ENCODE measurements around the gene IQCE.

The IQCE gene

DNA sequence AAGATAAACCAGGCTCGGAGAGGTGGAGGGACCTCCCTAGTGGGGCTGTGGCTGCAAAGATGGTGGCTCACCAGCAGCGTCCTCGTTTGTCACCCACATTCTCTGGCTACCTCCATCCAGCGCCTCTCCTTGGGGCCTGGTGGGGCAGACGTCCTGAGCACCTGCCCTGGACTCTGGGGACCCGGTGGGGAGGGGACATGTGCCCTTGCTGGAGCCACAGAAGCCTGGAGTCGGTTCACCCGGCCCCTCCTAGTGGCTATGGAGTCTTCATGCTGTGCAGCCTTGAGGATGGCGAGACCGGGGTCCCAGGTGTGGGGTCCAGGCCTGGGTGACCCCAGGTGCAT is 87.5 kb downstream of the IQCE start:
- Histone ChIP-seq H3K4me2 (ENCODE audit: low read length) (peak overlapping the region; percentile 58), H3K9me2 (ENCODE audit: low read depth, low read length) (no peaks in the 10 kb centered on the region), H3F3A (ENCODE audit: insufficient read depth, low read length) (no peaks in the 10 kb centered on the region), H3K4me1 (ENCODE audit: insufficient read depth, low read length, severe bottlenecking) (peaks cover 25% of the 10 kb centered on the region), H4K20me1 (ENCODE audit: insufficient read depth, low read length) (no peaks in the 10 kb centered on the region), H3K27me3 (ENCODE audit: insufficient read depth, low read length) (no peaks in the 10 kb centered on the region), H3K79me2 (ENCODE audit: insufficient read depth, low read length) (no peaks in the 10 kb centered on the region), H3K27ac (ENCODE audit: low read depth, low read length, poor library complexity, severe bottlenecking) (no peak overlapping the region), H2AFZ (ENCODE audit: low read length) (no peak overlapping the region), H3K4me3 (ENCODE audit: low read depth, low read length, poor library complexity, severe bottlenecking) (peak overlapping the region; percentile 9), H3K9me3 (ENCODE audit: low read length) (no peaks in the 10 kb centered on the region), H3K9ac (ENCODE audit: low read length) (no peak overlapping the region; the same call in 1 of the 2 replicates), H3K36me3 (ENCODE audit: insufficient read depth, low read length) (no peaks in the 10 kb centered on the region)
- TF ChIP-seq, protein P1, sequence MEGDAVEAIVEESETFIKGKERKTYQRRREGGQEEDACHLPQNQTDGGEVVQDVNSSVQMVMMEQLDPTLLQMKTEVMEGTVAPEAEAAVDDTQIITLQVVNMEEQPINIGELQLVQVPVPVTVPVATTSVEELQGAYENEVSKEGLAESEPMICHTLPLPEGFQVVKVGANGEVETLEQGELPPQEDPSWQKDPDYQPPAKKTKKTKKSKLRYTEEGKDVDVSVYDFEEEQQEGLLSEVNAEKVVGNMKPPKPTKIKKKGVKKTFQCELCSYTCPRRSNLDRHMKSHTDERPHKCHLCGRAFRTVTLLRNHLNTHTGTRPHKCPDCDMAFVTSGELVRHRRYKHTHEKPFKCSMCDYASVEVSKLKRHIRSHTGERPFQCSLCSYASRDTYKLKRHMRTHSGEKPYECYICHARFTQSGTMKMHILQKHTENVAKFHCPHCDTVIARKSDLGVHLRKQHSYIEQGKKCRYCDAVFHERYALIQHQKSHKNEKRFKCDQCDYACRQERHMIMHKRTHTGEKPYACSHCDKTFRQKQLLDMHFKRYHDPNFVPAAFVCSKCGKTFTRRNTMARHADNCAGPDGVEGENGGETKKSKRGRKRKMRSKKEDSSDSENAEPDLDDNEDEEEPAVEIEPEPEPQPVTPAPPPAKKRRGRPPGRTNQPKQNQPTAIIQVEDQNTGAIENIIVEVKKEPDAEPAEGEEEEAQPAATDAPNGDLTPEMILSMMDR (IDR thresholded peaks at IDR 0.05; ENCODE audit: low read length) = no peak
- TF ChIP-seq EZH2 (IDR thresholded peaks at IDR 0.05; ENCODE audit: borderline replicate concordance, low read length) = no peak

DNA sequence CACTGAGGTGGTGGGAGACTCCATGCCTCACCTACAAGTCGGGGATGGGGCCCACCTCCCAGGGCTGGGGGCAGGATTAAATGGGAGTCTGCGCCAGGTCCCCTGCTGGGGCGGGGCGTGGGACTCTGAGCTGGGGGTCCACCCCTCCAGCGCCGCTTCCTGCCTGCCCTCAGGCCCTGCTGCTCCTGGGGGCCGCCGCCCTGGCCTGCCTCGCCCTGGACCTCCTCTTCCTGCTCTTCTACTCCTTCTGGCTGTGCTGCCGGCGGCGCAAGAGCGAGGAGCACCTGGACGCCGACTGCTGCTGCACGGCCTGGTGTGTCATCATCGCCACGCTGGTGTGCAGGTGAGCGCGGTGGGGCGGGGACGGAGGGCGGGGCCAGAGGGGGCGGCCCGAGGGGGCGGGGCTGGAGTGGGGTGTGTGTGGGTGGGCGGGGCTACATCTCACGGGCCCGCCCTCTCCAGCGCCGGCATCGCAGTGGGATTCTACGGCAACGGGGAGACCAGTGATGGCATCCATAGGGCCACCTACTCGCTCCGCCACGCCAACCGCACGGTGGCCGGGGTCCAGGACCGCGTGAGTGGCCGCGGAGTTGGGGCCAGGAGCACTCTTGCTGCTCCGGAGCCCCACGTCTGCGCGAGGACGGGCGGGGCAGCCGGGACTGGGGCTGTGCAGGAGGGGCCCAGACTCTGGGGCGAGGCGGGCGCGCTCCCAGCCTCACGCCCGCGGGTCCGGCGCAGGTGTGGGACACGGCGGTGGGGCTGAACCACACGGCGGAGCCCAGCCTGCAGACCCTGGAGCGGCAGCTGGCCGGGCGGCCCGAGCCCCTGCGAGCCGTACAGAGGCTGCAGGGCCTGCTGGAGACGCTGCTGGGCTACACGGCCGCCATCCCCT is 88.1 kb downstream of the IQCE start:
- Histone ChIP-seq H3K9ac (ENCODE audit: low read length) (no peak overlapping the region; the same call in 1 of the 2 replicates), H3K4me2 (ENCODE audit: low read length) (peak overlapping the region; percentile 58), H3K9me2 (ENCODE audit: low read depth, low read length) (no peaks in the 10 kb centered on the region), H3K4me3 (ENCODE audit: low read depth, low read length, poor library complexity, severe bottlenecking) (peak overlapping the region; percentile 9), H3K36me3 (ENCODE audit: insufficient read depth, low read length) (no peaks in the 10 kb centered on the region), H3K27ac (ENCODE audit: low read depth, low read length, poor library complexity, severe bottlenecking) (no peak overlapping the region), H2AFZ (ENCODE audit: low read length) (no peak overlapping the region), H3K79me2 (ENCODE audit: insufficient read depth, low read length) (no peaks in the 10 kb centered on the region), H3K27me3 (ENCODE audit: insufficient read depth, low read length) (no peaks in the 10 kb centered on the region), H4K20me1 (ENCODE audit: insufficient read depth, low read length) (no peaks in the 10 kb centered on the region), H3K4me1 (ENCODE audit: insufficient read depth, low read length, severe bottlenecking) (peaks cover 19% of the 10 kb centered on the region), H3F3A (ENCODE audit: insufficient read depth, low read length) (no peaks in the 10 kb centered on the region), H3K9me3 (ENCODE audit: low read length) (no peaks in the 10 kb centered on the region)
- TF ChIP-seq, protein P1 (IDR thresholded peaks at IDR 0.05; ENCODE audit: low read length) = no peak
- no peak for TF ChIP-seq EZH2 (IDR thresholded peaks at IDR 0.05; ENCODE audit: borderline replicate concordance, low read length)

DNA sequence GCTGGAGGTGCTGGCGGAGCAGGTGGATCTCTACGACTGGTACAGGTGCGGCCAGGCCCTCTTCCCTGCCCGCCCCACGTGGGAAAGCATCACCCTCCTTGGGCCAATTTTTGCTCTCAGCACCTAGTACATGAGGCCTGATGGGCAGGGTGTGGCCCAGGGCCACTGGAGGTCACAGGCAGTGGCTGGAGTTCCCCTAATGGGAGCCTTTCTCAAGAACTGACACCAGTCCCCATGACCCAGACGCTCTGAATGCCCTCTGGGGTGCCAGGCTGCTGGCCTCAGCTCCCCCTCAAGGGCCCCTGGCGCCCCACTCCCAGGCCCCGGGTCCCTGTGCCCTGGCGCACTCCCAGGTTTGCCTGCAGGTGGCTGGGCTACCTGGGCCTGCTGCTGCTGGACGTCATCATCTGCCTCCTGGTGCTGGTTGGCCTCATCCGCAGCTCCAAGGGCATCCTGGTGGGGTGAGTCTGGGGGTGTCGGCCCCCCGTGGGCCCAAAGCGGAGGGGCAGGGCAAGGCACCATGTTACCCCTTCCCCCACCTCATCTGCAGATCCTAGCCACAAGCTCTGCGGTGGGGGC is 88.9 kb downstream of the IQCE start:
- no peaks in the 10 kb centered on the region for H3K79me2 ChIP-seq (ENCODE audit: insufficient read depth, low read length)
- peaks cover 19% of the 10 kb centered on the region for H3K4me1 ChIP-seq (ENCODE audit: insufficient read depth, low read length, severe bottlenecking)
- H3K9me2 ChIP-seq (ENCODE audit: low read depth, low read length) = no peaks in the 10 kb centered on the region
- H3F3A ChIP-seq (ENCODE audit: insufficient read depth, low read length) = no peaks in the 10 kb centered on the region
- H3K4me2 ChIP-seq (ENCODE audit: low read length) = no peak overlapping the region
- H3K4me3 ChIP-seq (ENCODE audit: low read depth, low read length, poor library complexity, severe bottlenecking) = no peak overlapping the region
- H3K27ac ChIP-seq (ENCODE audit: low read depth, low read length, poor library complexity, severe bottlenecking) = no peak overlapping the region
- H4K20me1 ChIP-seq (ENCODE audit: insufficient read depth, low read length) = no peaks in the 10 kb centered on the region
- no peaks in the 10 kb centered on the region for H3K36me3 ChIP-seq (ENCODE audit: insufficient read depth, low read length)
- no peak for TF ChIP-seq EZH2 (IDR thresholded peaks at IDR 0.05; ENCODE audit: borderline replicate concordance, low read length)
- TF ChIP-seq, protein P1 (IDR thresholded peaks at IDR 0.05; ENCODE audit: low read length) = no peak
- no peaks in the 10 kb centered on the region for H3K27me3 ChIP-seq (ENCODE audit: insufficient read depth, low read length)
- no peaks in the 10 kb centered on the region for H3K9me3 ChIP-seq (ENCODE audit: low read length)
- no peak overlapping the region for H3K9ac ChIP-seq (ENCODE audit: low read length)
- H2AFZ ChIP-seq (ENCODE audit: low read length) = no peak overlapping the region
